ENCODE data around the gene WDR7.

The WDR7 gene

DNA sequence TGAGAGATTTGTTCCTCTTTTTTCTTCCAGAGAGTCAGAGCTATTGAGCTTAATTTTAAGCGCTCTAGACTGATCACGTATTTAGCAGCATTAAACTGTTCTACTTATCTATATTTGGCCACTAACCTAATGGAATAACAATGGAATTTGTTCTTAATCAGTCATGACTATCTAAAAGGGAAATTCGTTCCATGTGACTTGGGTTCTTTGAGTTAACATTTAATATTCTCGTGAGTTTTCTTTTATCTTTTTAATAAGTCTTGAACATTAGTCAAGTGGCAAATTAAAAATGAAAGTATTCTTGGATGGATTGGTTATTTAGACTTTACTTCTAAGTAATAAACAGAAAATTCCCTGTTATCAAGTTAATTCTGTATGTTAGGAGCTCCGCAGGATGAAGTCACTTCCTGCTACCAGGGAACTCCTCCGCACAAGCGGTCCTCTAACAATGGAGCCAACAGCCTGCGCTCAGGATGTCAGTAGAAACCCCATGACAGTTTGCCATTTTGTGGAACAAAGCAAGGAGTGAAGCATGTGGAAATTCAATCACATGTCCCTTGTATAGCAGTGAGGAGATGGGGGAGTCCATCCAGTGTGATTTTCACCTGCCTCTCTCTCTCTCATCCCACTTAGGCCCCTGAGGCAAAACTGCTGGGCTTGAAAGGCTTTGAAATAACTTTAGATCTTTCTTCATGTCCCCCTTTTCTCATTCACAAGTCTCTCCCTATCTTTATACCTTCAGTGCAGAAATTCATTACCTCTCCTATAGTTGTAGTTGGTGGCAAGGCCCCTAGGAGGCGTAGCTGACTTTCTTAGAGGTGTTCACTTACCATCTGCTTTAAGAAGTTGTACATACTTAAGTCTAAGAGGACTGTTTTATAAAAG, 138.1 kb downstream of the WDR7 start:
- peaks cover 10% of the 10 kb centered on the region for H3K4me1 ChIP-seq (ENCODE audit: control insufficient read depth, insufficient read depth, low read length)
- no peaks in the 10 kb centered on the region for H3K36me3 ChIP-seq (ENCODE audit: control insufficient read depth, insufficient read depth, low read length)
- H3K27me3 ChIP-seq (ENCODE audit: control insufficient read depth, insufficient read depth, low read length, poor library complexity, severe bottlenecking) = no peaks in the 10 kb centered on the region
- WGBS, 2 experiments = 94 to 95% methylated on average over 7 to 9 of the region's 9 CpGs
- H3K9me3 ChIP-seq (ENCODE audit: control insufficient read depth, low read length) = no peaks in the 10 kb centered on the region
- no peak overlapping the region for H3K4me3 ChIP-seq (ENCODE audit: insufficient read depth, low read depth, low read length)
- H3K27ac ChIP-seq (ENCODE audit: insufficient read depth, low read depth, low read length, poor library complexity, severe bottlenecking) = no peak overlapping the region

GRCh38 chr18:56789889-56790180, 138.7 kb downstream of the WDR7 start:
- H3K27me3 ChIP-seq (ENCODE audit: control insufficient read depth, insufficient read depth, low read length, poor library complexity, severe bottlenecking) = no peaks in the 10 kb centered on the region
- peaks cover 10% of the 10 kb centered on the region for H3K4me1 ChIP-seq (ENCODE audit: control insufficient read depth, insufficient read depth, low read length)
- no peak overlapping the region for H3K27ac ChIP-seq (ENCODE audit: insufficient read depth, low read depth, low read length, poor library complexity, severe bottlenecking)
- 100% methylated on average over 3 of the region's 3 CpGs; no CpG with 5 or more reads in 1 of the 2 experiments for WGBS, 2 experiments
- H3K36me3 ChIP-seq (ENCODE audit: control insufficient read depth, insufficient read depth, low read length) = no peaks in the 10 kb centered on the region
- no peak overlapping the region for H3K4me3 ChIP-seq (ENCODE audit: insufficient read depth, low read depth, low read length)
- no peaks in the 10 kb centered on the region for H3K9me3 ChIP-seq (ENCODE audit: control insufficient read depth, low read length)

DNA sequence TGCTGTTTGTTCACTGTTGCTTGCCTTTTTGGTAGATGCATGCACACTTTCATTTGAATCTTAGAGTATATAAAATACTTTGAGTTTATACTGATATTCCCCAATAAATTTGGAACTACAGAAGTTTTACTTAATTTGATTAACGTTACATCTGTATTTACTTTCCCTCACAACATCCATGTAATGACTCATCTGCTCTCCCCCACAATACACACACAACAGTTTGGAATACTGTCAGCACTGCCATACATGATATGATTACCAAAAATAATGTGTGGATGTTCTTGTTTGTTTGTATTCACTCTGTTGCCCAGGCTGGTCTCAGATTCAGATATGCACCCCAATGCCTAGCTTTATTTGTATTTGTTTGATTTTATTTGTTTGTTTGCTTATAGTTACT, 144.2 kb downstream of the WDR7 start:
- Histone ChIP-seq H3K4me1 (ENCODE audit: control insufficient read depth, insufficient read depth, low read length) (no peaks in the 10 kb centered on the region), H3K9me3 (ENCODE audit: control insufficient read depth, low read length) (no peaks in the 10 kb centered on the region), H3K36me3 (ENCODE audit: control insufficient read depth, insufficient read depth, low read length) (no peaks in the 10 kb centered on the region), H3K27me3 (ENCODE audit: control insufficient read depth, insufficient read depth, low read length, poor library complexity, severe bottlenecking) (no peaks in the 10 kb centered on the region), H3K4me3 (ENCODE audit: insufficient read depth, low read depth, low read length) (no peak overlapping the region), H3K27ac (ENCODE audit: insufficient read depth, low read depth, low read length, poor library complexity, severe bottlenecking) (no peak overlapping the region)
- 88 to 91% methylated on average over 1 of the region's 1 CpG for WGBS, 2 experiments

DNA sequence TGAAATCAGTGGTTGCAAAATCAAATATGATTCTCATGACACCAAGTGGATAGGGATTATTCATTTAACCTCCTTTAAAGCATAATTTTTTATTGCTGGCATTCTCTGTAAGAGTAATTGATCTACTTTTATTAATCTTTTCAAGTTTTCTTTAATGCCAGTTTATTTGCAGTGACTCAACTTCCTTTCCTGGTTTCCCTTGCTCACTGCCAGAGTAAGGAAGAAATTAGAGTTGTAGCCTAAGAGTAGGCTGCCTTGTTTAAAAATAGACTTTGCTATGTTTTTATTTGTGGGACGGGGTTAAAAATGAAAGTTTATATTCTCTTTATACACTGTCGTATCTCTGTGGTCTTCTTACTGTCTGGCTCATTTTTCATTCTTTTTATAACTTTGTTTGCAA, 148.6 kb downstream of the WDR7 start:
- H3K4me3 ChIP-seq (ENCODE audit: insufficient read depth, low read depth, low read length) = no peak overlapping the region
- H3K36me3 ChIP-seq (ENCODE audit: control insufficient read depth, insufficient read depth, low read length) = no peaks in the 10 kb centered on the region
- no peak overlapping the region for H3K27ac ChIP-seq (ENCODE audit: insufficient read depth, low read depth, low read length, poor library complexity, severe bottlenecking)
- H3K27me3 ChIP-seq (ENCODE audit: control insufficient read depth, insufficient read depth, low read length, poor library complexity, severe bottlenecking) = no peaks in the 10 kb centered on the region
- 93 to 100% methylated on average over 1 to 2 of the region's 2 CpGs for WGBS, 2 experiments
- H3K4me1 ChIP-seq (ENCODE audit: control insufficient read depth, insufficient read depth, low read length) = no peaks in the 10 kb centered on the region
- no peaks in the 10 kb centered on the region for H3K9me3 ChIP-seq (ENCODE audit: control insufficient read depth, low read length)

DNA sequence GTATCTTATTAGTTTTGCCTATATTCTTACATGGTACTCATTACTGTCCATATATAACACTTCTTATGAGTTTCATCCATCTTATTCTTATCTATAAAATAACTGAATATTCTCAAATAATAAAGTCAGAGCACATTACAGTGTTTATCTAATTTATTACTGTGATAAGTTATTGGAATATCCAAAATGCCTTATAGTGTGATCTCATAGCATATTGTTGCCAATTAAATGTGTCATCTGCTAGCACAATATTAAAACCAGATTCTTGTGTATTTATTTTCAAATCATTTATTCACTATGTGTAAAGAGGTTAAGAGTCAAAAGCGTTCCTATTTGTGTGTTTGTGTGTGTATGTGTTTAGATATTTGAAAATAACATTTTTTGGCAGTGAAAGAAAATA, 151.9 kb downstream of the WDR7 start:
- no peaks in the 10 kb centered on the region for H3K27me3 ChIP-seq (ENCODE audit: control insufficient read depth, insufficient read depth, low read length, poor library complexity, severe bottlenecking)
- H3K9me3 ChIP-seq (ENCODE audit: control insufficient read depth, low read length) = no peaks in the 10 kb centered on the region
- no peak overlapping the region for H3K4me3 ChIP-seq (ENCODE audit: insufficient read depth, low read depth, low read length)
- H3K36me3 ChIP-seq (ENCODE audit: control insufficient read depth, insufficient read depth, low read length) = no peaks in the 10 kb centered on the region
- no peaks in the 10 kb centered on the region for H3K4me1 ChIP-seq (ENCODE audit: control insufficient read depth, insufficient read depth, low read length)
- no peak overlapping the region for H3K27ac ChIP-seq (ENCODE audit: insufficient read depth, low read depth, low read length, poor library complexity, severe bottlenecking)
- 83 to 100% methylated on average over 1 of the region's 1 CpG for WGBS, 2 experiments

DNA sequence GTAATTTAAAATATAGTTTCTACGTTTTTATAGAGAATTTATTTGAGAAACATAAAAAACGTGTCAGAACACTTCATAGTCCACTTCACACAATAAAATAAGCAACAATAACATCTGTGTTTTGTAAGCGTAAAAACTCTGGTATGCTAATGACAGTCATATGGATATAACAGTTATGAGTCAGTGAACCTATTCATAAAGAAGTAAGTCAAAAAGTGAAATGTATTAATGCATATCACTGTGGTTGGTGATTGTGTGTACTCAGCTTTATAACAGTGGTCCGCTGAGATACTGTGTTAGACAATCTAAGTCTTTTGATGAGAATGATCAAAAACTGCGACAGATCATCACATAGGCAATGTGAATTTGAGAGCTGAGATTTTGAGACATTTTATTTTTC, 153.2 kb downstream of the WDR7 start:
- Histone ChIP-seq H3K4me3 (ENCODE audit: insufficient read depth, low read depth, low read length) (no peak overlapping the region), H3K27me3 (ENCODE audit: control insufficient read depth, insufficient read depth, low read length, poor library complexity, severe bottlenecking) (no peaks in the 10 kb centered on the region), H3K27ac (ENCODE audit: insufficient read depth, low read depth, low read length, poor library complexity, severe bottlenecking) (no peak overlapping the region), H3K9me3 (ENCODE audit: control insufficient read depth, low read length) (no peaks in the 10 kb centered on the region), H3K4me1 (ENCODE audit: control insufficient read depth, insufficient read depth, low read length) (no peaks in the 10 kb centered on the region), H3K36me3 (ENCODE audit: control insufficient read depth, insufficient read depth, low read length) (no peaks in the 10 kb centered on the region)
- 93 to 99% methylated on average over 2 to 3 of the region's 5 CpGs for WGBS, 2 experiments

DNA sequence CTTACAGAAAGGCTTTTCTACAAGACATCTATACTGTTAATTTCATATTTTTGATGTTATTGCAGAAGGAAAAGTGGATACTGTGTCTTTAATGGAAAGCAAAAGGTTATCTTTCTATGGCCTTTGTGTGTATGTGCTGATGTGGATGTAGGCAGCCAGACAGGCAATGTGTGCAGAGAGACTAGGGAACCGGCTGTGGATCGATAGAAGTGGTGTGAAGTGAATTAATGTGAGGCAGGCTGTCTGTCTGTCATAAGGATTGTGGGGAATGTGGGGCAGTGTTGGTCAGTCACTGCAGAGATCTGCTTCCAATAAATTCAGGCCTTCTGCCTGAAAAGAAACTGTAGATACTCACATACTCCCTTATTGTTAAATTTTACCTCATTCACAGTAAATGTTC, 156.7 kb downstream of the WDR7 start:
- no peaks in the 10 kb centered on the region for H3K4me1 ChIP-seq (ENCODE audit: control insufficient read depth, insufficient read depth, low read length)
- no peaks in the 10 kb centered on the region for H3K27me3 ChIP-seq (ENCODE audit: control insufficient read depth, insufficient read depth, low read length, poor library complexity, severe bottlenecking)
- no peaks in the 10 kb centered on the region for H3K36me3 ChIP-seq (ENCODE audit: control insufficient read depth, insufficient read depth, low read length)
- H3K9me3 ChIP-seq (ENCODE audit: control insufficient read depth, low read length) = no peaks in the 10 kb centered on the region
- WGBS, 2 experiments = 89 to 95% methylated on average over 2 of the region's 2 CpGs
- no peak overlapping the region for H3K4me3 ChIP-seq (ENCODE audit: insufficient read depth, low read depth, low read length)
- no peak overlapping the region for H3K27ac ChIP-seq (ENCODE audit: insufficient read depth, low read depth, low read length, poor library complexity, severe bottlenecking)

GRCh38 chr18:56812674-56813073, 161.5 kb downstream of the WDR7 start:
- Histone ChIP-seq H3K4me1 (ENCODE audit: control insufficient read depth, insufficient read depth, low read length) (no peaks in the 10 kb centered on the region), H3K27ac (ENCODE audit: insufficient read depth, low read depth, low read length, poor library complexity, severe bottlenecking) (no peak overlapping the region), H3K27me3 (ENCODE audit: control insufficient read depth, insufficient read depth, low read length, poor library complexity, severe bottlenecking) (no peaks in the 10 kb centered on the region), H3K9me3 (ENCODE audit: control insufficient read depth, low read length) (no peaks in the 10 kb centered on the region), H3K36me3 (ENCODE audit: control insufficient read depth, insufficient read depth, low read length) (no peaks in the 10 kb centered on the region), H3K4me3 (ENCODE audit: insufficient read depth, low read depth, low read length) (no peak overlapping the region)
- WGBS, 2 experiments = 95% methylated on average over 3 to 4 of the region's 5 CpGs

GRCh38 chr18:56815926-56816325, 164.8 kb downstream of the WDR7 start:
- Histone ChIP-seq H3K27me3 (ENCODE audit: control insufficient read depth, insufficient read depth, low read length, poor library complexity, severe bottlenecking) (no peaks in the 10 kb centered on the region), H3K27ac (ENCODE audit: insufficient read depth, low read depth, low read length, poor library complexity, severe bottlenecking) (no peak overlapping the region), H3K36me3 (ENCODE audit: control insufficient read depth, insufficient read depth, low read length) (no peaks in the 10 kb centered on the region), H3K9me3 (ENCODE audit: control insufficient read depth, low read length) (no peaks in the 10 kb centered on the region), H3K4me1 (ENCODE audit: control insufficient read depth, insufficient read depth, low read length) (no peaks in the 10 kb centered on the region), H3K4me3 (ENCODE audit: insufficient read depth, low read depth, low read length) (no peak overlapping the region)
- 92 to 94% methylated on average over 7 of the region's 7 CpGs for WGBS, 2 experiments

- Histone ChIP-seq H3K36me3 (ENCODE audit: control insufficient read depth, insufficient read depth, low read length) (no peaks in the 10 kb centered on the region), H3K4me1 (ENCODE audit: control insufficient read depth, insufficient read depth, low read length) (no peaks in the 10 kb centered on the region), H3K27me3 (ENCODE audit: control insufficient read depth, insufficient read depth, low read length, poor library complexity, severe bottlenecking) (no peaks in the 10 kb centered on the region), H3K9me3 (ENCODE audit: control insufficient read depth, low read length) (no peaks in the 10 kb centered on the region), H3K27ac (ENCODE audit: insufficient read depth, low read depth, low read length, poor library complexity, severe bottlenecking) (no peak overlapping the region), H3K4me3 (ENCODE audit: insufficient read depth, low read depth, low read length) (no peak overlapping the region)
- WGBS, 2 experiments = 78 to 100% methylated on average over 1 of the region's 1 CpG
Observed at GRCh38 chr18:56823986-56824565, 172.9 kb downstream of the WDR7 start.

Data from ectodermal cell (in vitro differentiated cells).